NB4 (cell line): ENCODE measurements around the gene ZNF717.
A peak's percentile ranks its signal among the peaks of the same experiment; 100 is the strongest.

Experiments
- DNase-seq: peaks from one replicate; pipeline ENCODE4 v3.0.0; 2010; ENCODE audit warnings: low read depth
- H3K4me3 ChIP-seq: one replicate; pipeline ENCODE4 v1.5.1; 2011; ENCODE audit warnings: mild to moderate bottlenecking, low read depth, low read length, moderate library complexity
- MAX ChIP-seq: IDR thresholded peaks from 2 replicates; pipeline ENCODE4 v1.6.1; 2011; ENCODE audit warnings: low read depth, low read length
- MYC ChIP-seq: IDR thresholded peaks from 2 replicates; pipeline ENCODE4 v1.6.1; 2011; ENCODE audit warnings: low read depth, low read length
- POLR2A ChIP-seq: IDR thresholded peaks from 2 replicates; pipeline ENCODE4 v1.6.1; 2011; ENCODE audit warnings: mild to moderate bottlenecking; ENCODE audit not compliant: insufficient read length; ENCODE audit errors: extremely low read depth
- TF ChIP-seq, protein P1 (sequence below): IDR thresholded peaks from one replicate; pipeline ENCODE4 v1.5.1; 2012; ENCODE audit warnings: low read depth, low read length

The ZNF717 gene

GRCh38 chr3:75768303-75769017 is 16.9 kb downstream of the ZNF717 start:
- peak; percentile 10 for DNase-seq
- H3K4me3 ChIP-seq, result no peak overlapping the region
- TF ChIP-seq, protein P1, sequence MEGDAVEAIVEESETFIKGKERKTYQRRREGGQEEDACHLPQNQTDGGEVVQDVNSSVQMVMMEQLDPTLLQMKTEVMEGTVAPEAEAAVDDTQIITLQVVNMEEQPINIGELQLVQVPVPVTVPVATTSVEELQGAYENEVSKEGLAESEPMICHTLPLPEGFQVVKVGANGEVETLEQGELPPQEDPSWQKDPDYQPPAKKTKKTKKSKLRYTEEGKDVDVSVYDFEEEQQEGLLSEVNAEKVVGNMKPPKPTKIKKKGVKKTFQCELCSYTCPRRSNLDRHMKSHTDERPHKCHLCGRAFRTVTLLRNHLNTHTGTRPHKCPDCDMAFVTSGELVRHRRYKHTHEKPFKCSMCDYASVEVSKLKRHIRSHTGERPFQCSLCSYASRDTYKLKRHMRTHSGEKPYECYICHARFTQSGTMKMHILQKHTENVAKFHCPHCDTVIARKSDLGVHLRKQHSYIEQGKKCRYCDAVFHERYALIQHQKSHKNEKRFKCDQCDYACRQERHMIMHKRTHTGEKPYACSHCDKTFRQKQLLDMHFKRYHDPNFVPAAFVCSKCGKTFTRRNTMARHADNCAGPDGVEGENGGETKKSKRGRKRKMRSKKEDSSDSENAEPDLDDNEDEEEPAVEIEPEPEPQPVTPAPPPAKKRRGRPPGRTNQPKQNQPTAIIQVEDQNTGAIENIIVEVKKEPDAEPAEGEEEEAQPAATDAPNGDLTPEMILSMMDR, result no peak
- TF ChIP-seq MYC (no peak), MAX (no peak), POLR2A (no peak)

DNA sequence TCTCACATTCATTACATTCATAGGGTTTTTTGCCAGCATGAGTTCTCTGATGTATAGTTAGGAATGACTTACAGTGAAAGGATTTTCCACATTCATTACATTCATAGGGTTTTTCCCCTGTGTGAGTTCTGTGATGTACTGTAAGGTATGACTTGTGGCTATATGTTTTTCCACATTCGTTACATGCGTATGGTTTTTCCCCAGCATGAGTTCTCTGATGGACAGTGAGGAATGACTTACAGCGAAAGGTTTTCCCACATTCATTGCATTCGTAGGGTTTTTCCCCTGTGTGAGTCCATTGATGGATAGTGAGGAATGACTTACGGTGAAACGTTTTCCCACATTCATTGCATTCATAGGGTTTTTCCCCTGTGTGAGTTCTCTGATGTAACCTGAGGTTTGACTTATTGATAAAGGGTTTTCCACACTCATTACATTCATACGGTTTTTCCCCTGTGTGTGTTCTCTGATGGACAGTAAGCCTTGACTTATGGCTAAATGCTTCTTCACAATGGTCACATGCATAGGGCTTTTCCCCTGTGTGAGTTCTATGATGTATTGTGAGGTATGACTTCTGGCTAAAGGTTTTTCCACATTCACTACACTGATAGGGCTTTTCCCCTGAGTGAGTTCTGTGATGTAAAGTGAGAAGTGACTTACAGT is 47.4 kb downstream of the ZNF717 start:
- DNase-seq, result peak; percentile 19
- TF ChIP-seq POLR2A (no peak), MAX (no peak)
- H3K4me3 ChIP-seq, result no peak overlapping the region

DNA sequence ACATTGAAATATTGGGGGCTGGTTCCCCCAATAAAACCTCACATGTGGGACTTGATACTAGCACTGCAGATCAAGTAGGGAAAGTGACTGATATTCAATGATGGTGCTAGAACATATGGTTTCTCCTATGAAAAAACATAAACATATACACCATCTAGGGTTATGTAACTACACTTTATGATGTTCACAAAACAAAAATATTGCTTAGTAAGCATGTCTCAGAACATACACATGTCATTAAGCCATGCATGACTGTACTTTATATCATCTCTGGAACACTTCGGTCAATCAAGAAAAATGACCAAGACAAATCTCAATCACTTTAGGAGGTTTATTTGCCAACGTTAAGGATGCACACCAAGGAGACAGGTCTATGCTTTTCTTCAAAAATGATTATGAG is 57.4 kb downstream of the ZNF717 start:
- no peak overlapping the region for H3K4me3 ChIP-seq
- no peak for TF ChIP-seq MAX
- TF ChIP-seq MYC, result no peak
- TF ChIP-seq, protein P1, result no peak
- no peak for TF ChIP-seq POLR2A
- DNase-seq, result no peak

DNA sequence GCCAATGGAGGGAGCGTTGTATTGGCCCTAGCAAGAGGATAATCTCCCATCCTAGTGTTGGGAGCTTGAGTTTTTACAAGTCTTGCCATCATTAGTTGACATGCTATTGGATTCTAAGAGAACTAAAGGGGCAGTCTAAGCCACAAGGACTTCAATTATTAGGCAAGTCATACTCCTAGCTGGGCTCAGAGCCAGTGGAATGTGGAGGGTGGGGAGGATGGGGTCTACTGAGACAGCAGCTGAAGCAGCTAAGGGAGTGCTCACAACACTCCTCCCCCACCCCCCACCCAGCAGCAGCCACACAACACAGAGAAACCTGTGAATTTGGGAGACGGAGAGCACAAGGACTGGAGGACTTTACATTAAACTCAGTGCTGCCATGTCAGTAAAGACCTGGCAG is 93.3 kb downstream of the ZNF717 start:
- TF ChIP-seq MYC, result no peak
- TF ChIP-seq, protein P1, result no peak
- no peak overlapping the region for H3K4me3 ChIP-seq
- no peak for DNase-seq

GRCh38 chr3:75687323-75687722 is 98.0 kb downstream of the ZNF717 start:
- no peak for DNase-seq
- H3K4me3 ChIP-seq, result no peak overlapping the region
- TF ChIP-seq MAX (no peak), MYC (no peak), POLR2A (no peak)
- TF ChIP-seq, protein P1, result no peak
